Neural progenitor cell (in vitro differentiated cells): ENCODE data around the gene NFXL1.
"Not testable (repeated sequence)": the region's sequence is repeated elsewhere in the genome, so short reads cannot be mapped to it uniquely, and the experiment has no call there.

Experiments
- EZH2 ChIP-seq: fragments of 200-600 bp; sonication (generic); IDR thresholded peaks from 2 replicates; pipeline ENCODE4 v1.6.1; 2017; ENCODE audit warnings: antibody characterized with exemption, mild to moderate bottlenecking, moderate library complexity
- EZH2phosphoT487 ChIP-seq: fragments of 200-600 bp; sonication (generic); IDR thresholded peaks from 2 replicates; pipeline ENCODE4 v1.6.1; 2017; ENCODE audit warnings: antibody characterized with exemption
- TF ChIP-seq, protein P1 (sequence below): fragments of 200-600 bp; sonication (generic); IDR thresholded peaks from 2 replicates; pipeline ENCODE4 v1.5.1; 2017; ENCODE audit warnings: antibody characterized with exemption, mild to moderate bottlenecking

DNA sequence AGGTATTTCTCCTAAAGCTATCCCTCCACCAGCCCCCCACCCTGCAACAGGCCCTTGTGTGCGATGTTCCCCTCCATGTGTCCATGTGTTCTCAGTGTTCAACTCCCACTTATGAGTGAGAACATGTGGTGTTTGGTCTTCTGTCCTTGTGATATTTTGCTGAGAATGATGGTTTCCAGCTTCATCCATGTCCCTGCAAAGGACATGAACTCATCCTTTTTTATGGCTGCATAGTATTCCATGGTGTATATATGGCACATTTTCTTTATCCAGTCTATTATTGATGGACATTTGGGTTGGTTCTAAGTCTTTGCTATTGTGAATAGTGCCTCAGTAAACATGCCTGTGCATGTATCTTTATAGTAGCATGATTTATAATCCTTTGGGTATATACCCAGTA lies 2.8 kb upstream of the NFXL1 start:
- TF ChIP-seq, protein P1, sequence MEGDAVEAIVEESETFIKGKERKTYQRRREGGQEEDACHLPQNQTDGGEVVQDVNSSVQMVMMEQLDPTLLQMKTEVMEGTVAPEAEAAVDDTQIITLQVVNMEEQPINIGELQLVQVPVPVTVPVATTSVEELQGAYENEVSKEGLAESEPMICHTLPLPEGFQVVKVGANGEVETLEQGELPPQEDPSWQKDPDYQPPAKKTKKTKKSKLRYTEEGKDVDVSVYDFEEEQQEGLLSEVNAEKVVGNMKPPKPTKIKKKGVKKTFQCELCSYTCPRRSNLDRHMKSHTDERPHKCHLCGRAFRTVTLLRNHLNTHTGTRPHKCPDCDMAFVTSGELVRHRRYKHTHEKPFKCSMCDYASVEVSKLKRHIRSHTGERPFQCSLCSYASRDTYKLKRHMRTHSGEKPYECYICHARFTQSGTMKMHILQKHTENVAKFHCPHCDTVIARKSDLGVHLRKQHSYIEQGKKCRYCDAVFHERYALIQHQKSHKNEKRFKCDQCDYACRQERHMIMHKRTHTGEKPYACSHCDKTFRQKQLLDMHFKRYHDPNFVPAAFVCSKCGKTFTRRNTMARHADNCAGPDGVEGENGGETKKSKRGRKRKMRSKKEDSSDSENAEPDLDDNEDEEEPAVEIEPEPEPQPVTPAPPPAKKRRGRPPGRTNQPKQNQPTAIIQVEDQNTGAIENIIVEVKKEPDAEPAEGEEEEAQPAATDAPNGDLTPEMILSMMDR, result not testable (repeated sequence)
- not testable (repeated sequence) for TF ChIP-seq EZH2, EZH2phosphoT487
